Neutrophil (primary cell): Measurements from ENCODE around the gene FLYWCH2.
"Not testable (repeated sequence)": the region's sequence is repeated elsewhere in the genome, so short reads cannot be mapped to it uniquely, and the experiment has no call there.

Source experiments
- H3K27ac ChIP-seq: fragments of 200-600 bp; sonication (generic); 2 replicates; pipeline ENCODE4 v1.5.1; 2016; ENCODE audit warnings: mild to moderate bottlenecking, moderate library complexity
- H3K27me3 ChIP-seq: fragments of 200-600 bp; sonication (generic); 2 replicates; pipeline ENCODE4 v1.6.0; 2016; ENCODE audit warnings: mild to moderate bottlenecking
- H3K36me3 ChIP-seq: fragments of 200-600 bp; sonication (generic); 2 replicates; pipeline ENCODE4 v1.5.1; 2017
- H3K4me1 ChIP-seq, 2 experiments: fragments of 200-600 bp in 1 of 2; sonication (generic) in 1 of 2; 1 replicate in 1 of 2; 2 replicates in 1 of 2; pipeline versions ENCODE4 v1.5.1 to v1.6.1; 2013 to 2016; ENCODE audit warnings: low read depth in 1 of 2, low read length in 1 of 2, mild to moderate bottlenecking in 1 of 2, moderate library complexity in 1 of 2; ENCODE audit not compliant: control insufficient read depth in 1 of 2, insufficient read depth in 1 of 2
- H3K4me3 ChIP-seq, 2 experiments: fragments of 200-600 bp in 1 of 2; sonication (generic) in 1 of 2; 1 replicate in 1 of 2; 2 replicates in 1 of 2; pipeline ENCODE4 v1.5.1; 2013 to 2016; ENCODE audit warnings: low read depth in 1 of 2, low read length in 1 of 2, mild to moderate bottlenecking in 1 of 2, moderate library complexity in 1 of 2
- H3K9me3 ChIP-seq: fragments of 200-600 bp; sonication (generic); 2 replicates; pipeline ENCODE4 v1.5.1; 2016
- CTCF ChIP-seq: fragments of 200-600 bp; sonication (generic); IDR thresholded peaks from 2 replicates; pipeline ENCODE4 v1.5.1; 2016; ENCODE audit warnings: antibody characterized with exemption

Gene FLYWCH2

GRCh38 chr16:2926650-2926999, 43.6 kb downstream of the FLYWCH2 start:
- H3K27ac ChIP-seq, result no peak overlapping the region
- peaks cover 8% of the 10 kb centered on the region in 2 experiments for H3K4me1 ChIP-seq
- no peak for TF ChIP-seq CTCF
- peak overlapping the region in 1 of 2 experiments; percentile 30 for H3K4me3 ChIP-seq
- no peaks in the 10 kb centered on the region for H3K27me3 ChIP-seq
- H3K9me3 ChIP-seq, result no peaks in the 10 kb centered on the region
- H3K36me3 ChIP-seq, result no peaks in the 10 kb centered on the region

- Histone ChIP-seq H3K4me3 (peak overlapping the region in 1 of 2 experiments; percentile 30), H3K4me1 (peaks cover 8% of the 10 kb centered on the region in 2 experiments), H3K27ac (no peak overlapping the region), H3K27me3 (no peaks in the 10 kb centered on the region), H3K36me3 (no peaks in the 10 kb centered on the region), H3K9me3 (no peaks in the 10 kb centered on the region)
- TF ChIP-seq CTCF, result peak; percentile 97
These were observed 44.1 kb downstream of the FLYWCH2 start for GRCh38 chr16:2927010-2927646.

DNA sequence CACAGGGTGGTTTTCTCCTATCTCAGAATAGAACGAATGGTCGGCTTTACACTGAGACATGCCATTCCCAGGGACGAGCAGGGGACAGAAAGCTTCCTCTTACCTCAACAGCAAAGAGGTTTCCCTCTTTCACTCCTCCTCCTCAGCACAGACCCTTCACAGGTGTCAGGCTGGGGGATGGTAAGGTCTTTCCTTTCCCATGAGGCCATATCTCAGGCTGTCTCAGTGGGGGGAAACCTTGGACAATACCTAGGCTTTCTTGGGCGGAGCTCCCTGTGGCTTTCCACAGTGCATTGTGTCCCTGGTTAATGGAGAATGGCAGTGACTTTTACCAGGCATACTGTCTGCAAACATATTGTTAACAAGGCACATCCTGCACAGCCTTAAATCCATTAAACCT, 45.1 kb downstream of the FLYWCH2 start:
- not testable (repeated sequence) for H3K27me3 ChIP-seq, H3K4me1 ChIP-seq, H3K4me3 ChIP-seq, H3K27ac ChIP-seq, H3K36me3 ChIP-seq, H3K9me3 ChIP-seq

GRCh38 chr16:2928796-2929195, 45.8 kb downstream of the FLYWCH2 start:
- TF ChIP-seq CTCF, result no peak
- Histone ChIP-seq H3K4me3 (no peak overlapping the region), H3K4me1 (peaks cover 8% of the 10 kb centered on the region in 2 experiments), H3K27me3 (no peaks in the 10 kb centered on the region), H3K36me3 (peaks cover 9% of the 10 kb centered on the region), H3K9me3 (no peaks in the 10 kb centered on the region), H3K27ac (no peak overlapping the region)

GRCh38 chr16:2929693-2930092, 46.7 kb downstream of the FLYWCH2 start:
- Histone ChIP-seq H3K4me3 (no peak overlapping the region), H3K9me3 (no peaks in the 10 kb centered on the region), H3K27me3 (no peaks in the 10 kb centered on the region), H3K36me3 (peaks cover 18% of the 10 kb centered on the region), H3K4me1 (peaks cover 8 to 12% of the 10 kb centered on the region in 2 experiments), H3K27ac (no peak overlapping the region)
- no peak for TF ChIP-seq CTCF

GRCh38 chr16:2930236-2930635, 47.2 kb downstream of the FLYWCH2 start:
- Histone ChIP-seq H3K27ac (no peak overlapping the region), H3K9me3 (no peaks in the 10 kb centered on the region), H3K36me3 (peaks cover 21% of the 10 kb centered on the region), H3K27me3 (no peaks in the 10 kb centered on the region), H3K4me1 (peaks cover 8 to 12% of the 10 kb centered on the region in 2 experiments), H3K4me3 (no peak overlapping the region)
- no peak for TF ChIP-seq CTCF

- not testable (repeated sequence) for H3K9me3 ChIP-seq, H3K4me3 ChIP-seq, H3K27me3 ChIP-seq, H3K27ac ChIP-seq
- Histone ChIP-seq H3K36me3 (peaks cover 30% of the 10 kb centered on the region), H3K4me1 (peaks cover 8 to 14% of the 10 kb centered on the region in 2 experiments)
These were observed 48.4 kb downstream of the FLYWCH2 start for GRCh38 chr16:2931231-2931914.
